Right lobe of liver (tissue), 4 donors: ENCODE data around the gene INAVA.

Experiments used
- CTCF ChIP-seq, 4 donors: fragments of 200-600 bp in 3 of 4; fragments of 450-650 bp in 1 of 4; IDR thresholded peaks; one replicate each; pipeline versions ENCODE4 v1.5.1 to v1.8.0; 2016 to 2022; ENCODE audit warnings: antibody characterized with exemption in 4 of 4, mild to moderate bottlenecking in 2 of 4
- POLR2A ChIP-seq: fragments of 450-650 bp; IDR thresholded peaks from one replicate; pipeline ENCODE4 v1.6.1; 2017; ENCODE audit warnings: antibody characterized with exemption, mild to moderate bottlenecking
- donor health status: DM: no; HTN: no; CAD: no.
- donor health status: DM: no; HTN: no; CAD: no.
- donor health status: DM: no; HTN: yes; CAD: no.

- TF ChIP-seq CTCF (IDR thresholded peaks at IDR 0.05) (no peak), POLR2A (no peak)
Measured at GRCh38 chr1:200912737-200913407, 18.2 kb downstream of the INAVA start.
